IMR-90 (cell line): ENCODE results near the gene DAAM1. TPM values are rescaled to one million over a fixed set of nuclear protein-coding genes. Genes with fewer than 3 reads are reported as not detected.

Experiments
- ATAC-seq: fragments of 200-7000 bp; cut with Tn5 transposase; 2 replicates; pipeline ENCODE4 v1.9.1; 2020; ENCODE audit warnings: low read depth, mild to moderate bottlenecking, moderate library complexity
- BruUV-seq: library from RNA; stranded (reverse); fragments of 400-500 nt; replicated peaks from 2 replicates; lab custom pipeline; 2021; lab: Mats Ljungman, UMichigan
- CTCF ChIA-PET: fragments of 300-600 bp; formaldehyde crosslinking; extraction: SDS; loops from one replicate; lab custom pipeline; 2021; ENCODE audit warnings: antibody characterized with exemption; lab: Yijun Ruan, JAX
- POLR2A ChIA-PET: fragments of 300-600 bp; sonication (Branson Sonifier 250); formaldehyde crosslinking; loops from one replicate; lab custom pipeline; 2022; ENCODE audit warnings: antibody characterized with exemption; ENCODE audit not compliant: unreplicated experiment; lab: Charles Lee
- DNase-seq: peaks from one replicate; pipeline ENCODE4 v3.0.0; 2013
- H2AFZ ChIP-seq: replicated peaks from 2 replicates; pipeline ENCODE3; 2013; ENCODE audit warnings: low read length, mild to moderate bottlenecking; ENCODE audit not compliant: poor library complexity
- H2AK5ac ChIP-seq: 2 replicates; pipeline ENCODE4 v1.6.1; 2013; ENCODE audit warnings: low read depth, low read length, inconsistent platforms
- H2AK9ac ChIP-seq: replicated peaks from 2 replicates; pipeline ENCODE3; 2013; ENCODE audit warnings: mild to moderate bottlenecking, low read depth, low read length, moderate library complexity; ENCODE audit not compliant: poor library complexity
- H2BK120ac ChIP-seq: 2 replicates; pipeline ENCODE4 v1.6.1; 2013; ENCODE audit warnings: low read depth, low read length, inconsistent platforms
- H2BK15ac ChIP-seq: 3 replicates; pipeline ENCODE4 v1.6.1; 2013; ENCODE audit warnings: low read depth, low read length, inconsistent platforms
- H2BK20ac ChIP-seq: 2 replicates; pipeline ENCODE4 v1.6.1; 2013; ENCODE audit warnings: low read depth, mild to moderate bottlenecking, inconsistent platforms, low read length, moderate library complexity
- H2BK5ac ChIP-seq: 2 replicates; pipeline ENCODE4 v1.6.1; 2013; ENCODE audit warnings: mild to moderate bottlenecking, low read depth, low read length, inconsistent platforms; ENCODE audit not compliant: poor library complexity, severe bottlenecking
- H3K14ac ChIP-seq: replicated peaks from 2 replicates; pipeline ENCODE4 v1.6.1; 2013; ENCODE audit warnings: low read depth, low read length, inconsistent platforms
- H3K18ac ChIP-seq: 2 replicates; pipeline ENCODE4 v1.6.1; 2013; ENCODE audit warnings: low read depth, low read length, control low read depth
- H3K23ac ChIP-seq: 2 replicates; pipeline ENCODE4 v1.6.1; 2013; ENCODE audit warnings: low read depth, low read length, inconsistent platforms
- H3K27ac ChIP-seq: 2 replicates; pipeline ENCODE4 v1.5.1; 2013; ENCODE audit warnings: mild to moderate bottlenecking, control low read depth, low read length; ENCODE audit not compliant: insufficient read depth
- H3K27me3 ChIP-seq: 2 replicates; pipeline ENCODE4 v1.6.1; 2013; ENCODE audit warnings: low read length; ENCODE audit not compliant: control insufficient read depth, insufficient read depth
- H3K36me3 ChIP-seq: 2 replicates; pipeline ENCODE4 v1.6.1; 2013; ENCODE audit warnings: low read length, mixed read lengths; ENCODE audit not compliant: control insufficient read depth, insufficient read depth
- H3K4ac ChIP-seq: 2 replicates; pipeline ENCODE4 v1.6.1; 2013; ENCODE audit warnings: low read depth, low read length, inconsistent platforms
- H3K4me1 ChIP-seq: 2 replicates; pipeline ENCODE4 v1.6.1; 2013; ENCODE audit warnings: low read length, mixed read lengths; ENCODE audit not compliant: control insufficient read depth, insufficient read depth
- H3K4me2 ChIP-seq: 2 replicates; pipeline ENCODE4 v1.6.1; 2013; ENCODE audit warnings: low read depth, mild to moderate bottlenecking, control low read depth, low read length, moderate library complexity
- H3K4me3 ChIP-seq: 2 replicates; pipeline ENCODE4 v1.5.1; 2013; ENCODE audit warnings: low read depth, mild to moderate bottlenecking, control low read depth, low read length, moderate library complexity; ENCODE audit not compliant: insufficient read depth
- H3K56ac ChIP-seq: 2 replicates; pipeline ENCODE4 v1.6.1; 2013; ENCODE audit warnings: low read length, inconsistent platforms; ENCODE audit not compliant: insufficient read depth; ENCODE audit errors: extremely low read depth
- H3K79me1 ChIP-seq, 2 experiments: 2 replicates each; pipeline ENCODE4 v1.6.1; 2013; ENCODE audit warnings: low read length in 2 of 2, inconsistent platforms in 1 of 2, low read depth in 1 of 2
- H3K9ac ChIP-seq: 2 replicates; pipeline ENCODE4 v1.6.1; 2013; ENCODE audit warnings: low read depth, low read length, control low read depth
- H3K9me1 ChIP-seq: 2 replicates; pipeline ENCODE4 v1.6.1; 2013; ENCODE audit warnings: low read length, inconsistent platforms; ENCODE audit not compliant: insufficient read depth
- H3K9me3 ChIP-seq: 2 replicates; pipeline ENCODE4 v1.6.1; 2013; ENCODE audit warnings: low read length; ENCODE audit not compliant: control insufficient read depth, insufficient read depth
- H4K20me1 ChIP-seq: 2 replicates; pipeline ENCODE4 v1.6.1; 2013; ENCODE audit warnings: low read length, inconsistent platforms; ENCODE audit not compliant: insufficient read depth
- H4K5ac ChIP-seq: 2 replicates; pipeline ENCODE4 v1.6.1; 2013; ENCODE audit warnings: mild to moderate bottlenecking, low read depth, low read length, control low read depth
- H4K8ac ChIP-seq, 2 experiments: 2 replicates each; pipeline ENCODE4 v1.6.1; 2013; ENCODE audit warnings: low read depth in 2 of 2, low read length in 2 of 2, control low read depth in 1 of 2, inconsistent platforms in 1 of 2
- H4K91ac ChIP-seq: 2 replicates; pipeline ENCODE4 v1.6.1; 2013; ENCODE audit warnings: low read depth, low read length, inconsistent platforms; ENCODE audit not compliant: insufficient read depth
- CEBPB ChIP-seq: IDR thresholded peaks from 2 replicates; pipeline ENCODE4 v1.6.1; 2012; ENCODE audit warnings: low read depth, low read length, improper control_type of control experiment
- MXI1 ChIP-seq: IDR thresholded peaks from 2 replicates; pipeline ENCODE4 v1.6.1; 2012; ENCODE audit warnings: low read depth, mild to moderate bottlenecking, low read length, moderate library complexity, borderline replicate concordance
- RAD21 ChIP-seq: IDR thresholded peaks from 2 replicates; pipeline ENCODE4 v1.6.1; 2012; ENCODE audit warnings: low read length, improper control_type of control experiment
- WGBS, 2 experiments: methylation state at CpG; one replicate each; pipeline versions ENCODE4 v1.1.5 to v1.1.7; 2013; ENCODE audit warnings: missing lambda C conversion rate in 2 of 2; ENCODE audit not compliant: insufficient read length in 1 of 2; ENCODE audit errors: extremely low coverage in 2 of 2; 5-methylcytosine and 5-hydroxymethylcytosine counted together
- dilution Hi-C: fragments of 300-500 bp; cut with HindIII; formaldehyde crosslinking; loops from one replicate; pipeline ENCODE4 v1.14.3; 2018; ENCODE audit warnings: low sequenced_read_pairs; ENCODE audit not compliant: unreplicated experiment
- in situ Hi-C: fragments of 300-500 bp; cut with MboI; formaldehyde crosslinking; loops from 3 replicates; pipeline ENCODE4 v1.14.3; 2019; ENCODE audit warnings: low sequenced_read_pairs, inconsistent platforms, mixed read lengths
- intact Hi-C: fragments of 100-400 bp; cut with micrococcal nuclease; formaldehyde crosslinking; loops from 2 replicates; pipeline ENCODE4 v1.10.0; 2022
- polyA plus RNA-seq, 3 experiments: library from polyadenylated mRNA; depleted of rRNA; stranded (reverse); fragments of >200 nt; gene quantifications; 2 replicates each; pipeline ENCODE4 v1.2.3, GENCODE V29; 2012; ENCODE audit warnings: low replicate concordance in 1 of 3
- total RNA-seq: library from RNA; depleted of rRNA; stranded (reverse); fragments of >200 nt; gene quantifications from 2 replicates; pipeline ENCODE4 v1.2.3, GENCODE V29; 2012

Gene DAAM1
- total and polyA plus RNA-seq, 2 of the 4 experiments (the other 2 are of a cell fraction) = 4.8 to 5.4 TPM

GRCh38 chr14:59355091-59355490 is 166.6 kb downstream of the DAAM1 start:
- H3K14ac ChIP-seq = no peak overlapping the region
- POLR2A ChIA-PET = no interaction called here
- H3K36me3 ChIP-seq = peaks cover 13% of the 10 kb centered on the region
- H2AFZ ChIP-seq = no peak overlapping the region
- no peak overlapping the region for H2BK5ac ChIP-seq
- H3K4ac ChIP-seq = no peak overlapping the region
- no peak overlapping the region for H3K56ac ChIP-seq
- no peak overlapping the region for H4K91ac ChIP-seq
- no peak for TF ChIP-seq RAD21
- no peak for TF ChIP-seq MXI1
- no peak for TF ChIP-seq CEBPB
- H3K18ac ChIP-seq = no peak overlapping the region
- H2BK20ac ChIP-seq = no peak overlapping the region
- H3K4me1 ChIP-seq = peaks cover 6% of the 10 kb centered on the region
- ATAC-seq (no peak), DNase-seq (no peak)
- no peaks in the 10 kb centered on the region for H4K20me1 ChIP-seq
- no peaks in the 10 kb centered on the region for H3K9me1 ChIP-seq
- no peak overlapping the region for H4K5ac ChIP-seq
- H2AK5ac ChIP-seq = no peak overlapping the region
- H3K9me3 ChIP-seq = no peaks in the 10 kb centered on the region
- no peak overlapping the region for H3K4me3 ChIP-seq
- H3K27ac ChIP-seq = no peak overlapping the region
- no peaks in the 10 kb centered on the region for H3K79me1 ChIP-seq
- H2AK9ac ChIP-seq = no peak overlapping the region
- dilution Hi-C loops = no loop called here
- 83% methylated on average over 1 of the region's 3 CpGs; no CpG with 5 or more reads in 1 of the 2 experiments for WGBS, 2 experiments
- in situ Hi-C loops = no loop called here
- no peak overlapping the region for H3K4me2 ChIP-seq
- H2BK120ac ChIP-seq = no peak overlapping the region
- no peaks in the 10 kb centered on the region for H3K27me3 ChIP-seq
- H4K8ac ChIP-seq = no peak overlapping the region
- CTCF ChIA-PET = interaction anchor here (0.6 kb wide), 1 partner anchor 210 kb away, joined by 3 read pairs; no protein-coding TSS in a partner anchor
- no peak overlapping the region for H2BK15ac ChIP-seq
- no peak overlapping the region for H3K9ac ChIP-seq
- intact Hi-C loops = no loop called here
- H3K23ac ChIP-seq = no peak overlapping the region
- BruUV-seq = no TSS peak
